AG09319 (cell line): Measurements from ENCODE around the gene BNIPL.

Source experiments
- DNase-seq: peaks from one replicate; pipeline ENCODE4 v3.0.0-alpha.2; 2010; ENCODE audit warnings: low read depth; ENCODE audit errors: extremely low read depth
- TF ChIP-seq, protein P1 (sequence below): IDR thresholded peaks from 2 replicates; pipeline ENCODE4 v1.5.1; 2011; ENCODE audit warnings: low read depth, mild to moderate bottlenecking, inconsistent platforms, low read length, moderate library complexity

Gene BNIPL

DNA sequence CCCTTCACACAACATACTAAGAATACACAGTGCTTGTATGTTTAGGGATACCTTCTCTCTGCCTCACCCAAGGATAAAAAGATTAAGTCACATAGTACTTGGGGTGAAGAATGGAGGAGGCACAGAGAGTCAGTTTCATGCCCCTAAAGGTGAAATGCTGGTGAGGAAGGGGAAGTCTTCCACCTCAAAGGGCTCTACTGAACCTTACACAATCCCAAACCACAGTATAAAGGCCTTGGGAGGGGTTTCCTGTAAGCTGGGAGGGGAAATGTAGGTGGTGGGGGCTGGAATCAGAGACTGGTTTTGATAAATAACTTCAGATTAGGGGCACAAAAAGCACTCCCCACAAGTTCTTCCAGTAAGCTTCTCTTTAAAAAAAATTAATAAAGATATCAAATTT is 33.2 kb upstream of the BNIPL start:
- TF ChIP-seq, protein P1, sequence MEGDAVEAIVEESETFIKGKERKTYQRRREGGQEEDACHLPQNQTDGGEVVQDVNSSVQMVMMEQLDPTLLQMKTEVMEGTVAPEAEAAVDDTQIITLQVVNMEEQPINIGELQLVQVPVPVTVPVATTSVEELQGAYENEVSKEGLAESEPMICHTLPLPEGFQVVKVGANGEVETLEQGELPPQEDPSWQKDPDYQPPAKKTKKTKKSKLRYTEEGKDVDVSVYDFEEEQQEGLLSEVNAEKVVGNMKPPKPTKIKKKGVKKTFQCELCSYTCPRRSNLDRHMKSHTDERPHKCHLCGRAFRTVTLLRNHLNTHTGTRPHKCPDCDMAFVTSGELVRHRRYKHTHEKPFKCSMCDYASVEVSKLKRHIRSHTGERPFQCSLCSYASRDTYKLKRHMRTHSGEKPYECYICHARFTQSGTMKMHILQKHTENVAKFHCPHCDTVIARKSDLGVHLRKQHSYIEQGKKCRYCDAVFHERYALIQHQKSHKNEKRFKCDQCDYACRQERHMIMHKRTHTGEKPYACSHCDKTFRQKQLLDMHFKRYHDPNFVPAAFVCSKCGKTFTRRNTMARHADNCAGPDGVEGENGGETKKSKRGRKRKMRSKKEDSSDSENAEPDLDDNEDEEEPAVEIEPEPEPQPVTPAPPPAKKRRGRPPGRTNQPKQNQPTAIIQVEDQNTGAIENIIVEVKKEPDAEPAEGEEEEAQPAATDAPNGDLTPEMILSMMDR = no peak
- no peak for DNase-seq

DNA sequence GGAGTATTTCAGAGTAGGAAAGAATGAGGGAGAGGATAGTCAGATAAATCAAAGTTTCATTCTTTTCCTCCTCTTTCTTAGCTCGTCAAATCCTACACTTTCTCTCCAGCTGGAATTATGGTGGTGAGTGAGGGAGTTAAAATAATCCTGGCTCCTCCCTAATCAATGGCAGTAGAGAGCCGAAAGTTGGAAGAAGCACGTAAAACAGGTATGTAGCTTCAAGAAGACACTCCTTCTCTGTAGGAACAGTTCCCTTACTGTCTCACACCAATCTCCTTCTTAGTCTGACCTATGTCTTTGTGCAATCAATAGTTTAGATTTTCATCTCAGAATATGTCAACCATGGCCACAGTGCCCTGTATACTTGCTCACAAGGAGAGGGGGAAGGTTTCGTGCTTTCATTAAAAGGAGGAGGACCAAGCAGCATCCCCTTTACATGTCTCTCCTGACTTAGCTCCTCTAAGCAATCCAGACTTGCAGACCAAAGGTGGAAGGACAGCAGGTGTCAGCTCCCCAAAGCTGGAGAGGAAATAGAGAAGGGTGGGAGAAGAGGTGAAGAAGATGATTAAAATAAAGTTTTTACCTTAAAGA is 30.6 kb upstream of the BNIPL start:
- TF ChIP-seq, protein P1 = no peak
- DNase-seq = no peak

DNA sequence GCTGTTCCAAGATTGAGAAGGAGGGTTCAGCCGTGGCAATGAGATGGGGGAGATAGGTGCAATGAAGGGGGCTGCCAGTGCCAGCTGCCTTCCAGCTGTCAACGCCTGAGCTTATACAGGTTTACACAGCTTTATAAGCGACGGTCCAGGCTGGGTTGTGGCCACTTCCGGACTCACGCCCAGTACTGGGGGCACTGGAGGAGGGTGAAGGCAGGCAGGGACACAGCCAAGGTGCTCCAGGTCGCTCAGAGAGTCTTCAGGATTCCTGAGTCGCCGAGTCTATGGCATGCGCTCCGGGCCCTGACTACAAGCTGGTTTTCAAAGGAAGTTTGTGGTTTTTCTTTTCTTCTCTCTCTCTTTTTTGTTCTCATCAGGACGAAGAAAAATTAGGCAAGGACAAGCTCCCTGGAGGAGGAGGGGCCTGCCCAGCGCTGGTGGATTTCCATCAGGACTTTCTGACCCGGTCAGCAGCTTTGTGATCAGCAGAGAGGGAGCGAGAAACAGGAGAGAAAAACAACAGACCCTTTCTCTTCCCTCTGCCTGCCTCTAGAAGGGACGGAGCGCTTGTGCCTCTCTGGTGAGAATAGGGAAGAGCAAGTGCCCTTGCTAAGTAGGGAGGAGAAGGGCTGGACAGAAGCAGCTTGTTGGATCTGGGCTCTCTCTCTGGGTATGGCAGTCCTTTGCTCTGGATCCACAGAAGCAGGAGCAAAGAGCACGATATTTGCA is 29.9 kb upstream of the BNIPL start, which contains the start of gene MINDY1:
MINDY1 (minus strand) TSS at position 576 of the 726 bp plus-strand sequence. CDS start 4,285 bp downstream, outside the sequence.
- peak; percentile 64 for DNase-seq

DNA sequence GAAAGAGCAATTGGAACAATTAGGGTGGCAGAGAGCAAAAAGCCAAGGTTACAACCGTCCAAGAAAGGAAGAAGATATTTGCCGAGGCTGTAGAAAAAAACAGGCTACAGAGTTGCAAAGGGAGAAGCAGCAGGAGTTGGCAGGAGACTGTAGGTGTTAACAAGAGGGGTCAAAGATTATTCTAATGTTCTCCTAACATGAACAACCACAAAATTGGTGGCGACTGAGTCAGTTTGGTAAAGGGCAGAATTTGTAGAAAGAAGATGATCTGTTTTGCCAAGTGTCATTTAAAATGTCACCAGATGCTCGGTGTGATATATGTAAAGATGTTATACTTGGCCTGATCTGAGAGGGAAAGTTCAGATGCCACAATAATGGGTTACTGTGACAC is 28.5 kb upstream of the BNIPL start:
- no peak for DNase-seq
- TF ChIP-seq, protein P1 = no peak

More for the DNA sequence above, 29.9 kb upstream of the BNIPL start, which contains the start of gene MINDY1:
- TF ChIP-seq, protein P1 = peak; percentile 48

DNA sequence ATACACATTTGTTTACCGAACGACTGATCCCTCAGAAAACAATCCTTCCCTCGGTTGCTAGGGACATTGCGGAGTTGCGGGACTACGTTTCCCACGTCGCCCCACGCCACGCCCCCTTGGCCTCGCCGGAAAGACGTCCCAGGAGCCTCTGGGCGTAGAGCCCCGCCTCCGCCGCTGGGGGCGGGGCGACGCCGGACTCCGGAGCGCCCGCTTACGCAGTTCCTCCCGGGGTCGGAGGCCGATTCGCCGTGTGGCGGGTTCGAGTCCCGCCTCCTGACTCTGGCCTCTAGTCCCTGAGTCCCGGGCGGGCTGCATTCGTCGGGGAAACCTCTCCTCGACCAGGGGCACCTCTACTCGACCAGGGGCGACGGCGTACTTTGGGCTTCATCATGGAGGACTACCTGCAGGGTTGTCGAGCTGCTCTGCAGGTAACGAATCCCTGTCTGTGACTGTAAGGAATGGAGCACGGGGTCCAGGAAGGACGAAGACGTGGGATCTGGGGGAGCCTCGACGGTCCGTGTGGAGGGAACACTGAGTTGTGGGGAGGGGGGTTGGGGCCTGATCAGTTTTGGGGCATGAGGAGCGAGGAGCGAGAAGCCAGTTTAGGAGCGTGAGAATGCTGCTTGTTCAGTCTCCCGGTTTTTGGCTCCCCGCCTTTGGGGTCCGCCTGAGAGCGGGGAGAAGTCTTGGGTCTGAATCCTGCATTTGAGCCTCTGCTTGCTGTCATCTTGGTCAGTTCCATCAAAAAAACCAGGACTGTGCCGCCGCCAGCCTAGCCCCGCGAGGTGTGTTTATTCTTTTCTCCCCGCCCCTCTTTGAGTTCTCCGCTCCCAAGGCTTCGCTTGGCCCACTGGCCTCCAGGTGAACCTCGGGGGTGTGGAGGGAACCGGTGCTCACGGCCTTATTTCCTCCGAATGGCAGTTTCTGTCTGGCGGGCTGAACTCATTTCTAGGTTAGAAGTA is 27.9 kb upstream of the BNIPL start, which contains the start of gene PRUNE1:
PRUNE1 (plus strand) TSS at position 206 of the 962 bp plus-strand sequence; CDS start at position 390, 184 bp downstream.
- peak; percentile 93 for DNase-seq
- TF ChIP-seq, protein P1 = no peak

DNA sequence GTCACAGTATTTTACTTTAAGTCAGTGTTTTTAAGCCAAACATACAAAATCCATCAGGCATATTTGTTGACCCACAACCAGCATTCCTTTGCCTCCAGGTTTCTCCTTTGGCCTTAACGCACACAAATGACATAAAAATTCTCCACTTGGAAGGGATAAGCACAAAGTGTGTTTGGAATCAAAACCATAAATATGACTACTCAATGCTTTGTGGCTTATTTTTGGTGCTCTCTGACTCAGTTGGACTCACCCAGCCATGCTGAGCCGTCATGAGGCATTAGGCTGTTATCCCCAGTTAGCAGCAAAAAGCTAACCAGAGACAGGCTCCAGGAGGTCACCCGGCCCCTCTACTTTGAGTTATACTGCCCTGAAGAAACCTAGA is 27.2 kb upstream of the BNIPL start:
- DNase-seq = no peak
- TF ChIP-seq, protein P1 = no peak
